HEK293 (cell line): Measurements from ENCODE around the gene PKNOX2.
A peak's percentile ranks its signal among the peaks of the same experiment; 100 is the strongest.

Experiments used
- GLI2 ChIP-seq: fragments of 450-650 bp; formaldehyde crosslinking; IDR thresholded peaks from 2 replicates; pipeline ENCODE4; 2017; ENCODE audit warnings: missing biosample characterization, missing genetic modification characterization, low read depth, borderline replicate concordance
- GLIS2 ChIP-seq: fragments of 450-650 bp; formaldehyde crosslinking; IDR thresholded peaks from 2 replicates; pipeline ENCODE4 v1.5.1; 2016; ENCODE audit warnings: missing biosample characterization, missing genetic modification characterization
- OVOL3 ChIP-seq: fragments of 450-650 bp; formaldehyde crosslinking; IDR thresholded peaks from 2 replicates; pipeline ENCODE4 v1.5.1; 2016; ENCODE audit warnings: missing biosample characterization, missing genetic modification characterization
- PRDM1 ChIP-seq: fragments of 450-650 bp; formaldehyde crosslinking; IDR thresholded peaks from 2 replicates; pipeline ENCODE4; 2016; ENCODE audit warnings: missing biosample characterization, missing genetic modification characterization
- SP7 ChIP-seq: fragments of 450-650 bp; formaldehyde crosslinking; IDR thresholded peaks from 2 replicates; pipeline ENCODE4 v1.5.1; 2016; ENCODE audit warnings: missing biosample characterization, missing genetic modification characterization
- TSHZ1 ChIP-seq: fragments of 450-650 bp; formaldehyde crosslinking; IDR thresholded peaks from 2 replicates; pipeline ENCODE4 v1.5.1; 2016; ENCODE audit warnings: missing biosample characterization, missing genetic modification characterization, borderline replicate concordance
- ZFP37 ChIP-seq: fragments of 450-650 bp; formaldehyde crosslinking; IDR thresholded peaks from 2 replicates; pipeline ENCODE4 v1.5.1; 2016; ENCODE audit warnings: missing biosample characterization, missing genetic modification characterization
- ZNF138 ChIP-seq: fragments of 450-650 bp; formaldehyde crosslinking; IDR thresholded peaks from 2 replicates; pipeline ENCODE4 v1.5.1; 2016; ENCODE audit warnings: missing biosample characterization, missing genetic modification characterization, borderline replicate concordance
- ZNF155 ChIP-seq: fragments of 450-650 bp; formaldehyde crosslinking; IDR thresholded peaks from 2 replicates; pipeline ENCODE4 v1.5.1; 2016; ENCODE audit warnings: missing biosample characterization, missing genetic modification characterization
- ZNF169 ChIP-seq: fragments of 450-650 bp; formaldehyde crosslinking; IDR thresholded peaks from 2 replicates; pipeline ENCODE4 v1.5.1; 2016; ENCODE audit warnings: missing biosample characterization, missing genetic modification characterization
- ZNF18 ChIP-seq: fragments of 450-650 bp; formaldehyde crosslinking; IDR thresholded peaks from 2 replicates; pipeline ENCODE4 v1.5.1; 2016; ENCODE audit warnings: missing biosample characterization, missing genetic modification characterization
- ZNF202 ChIP-seq: fragments of 450-650 bp; formaldehyde crosslinking; IDR thresholded peaks from 2 replicates; pipeline ENCODE4 v1.5.1; 2016; ENCODE audit warnings: missing biosample characterization, missing genetic modification characterization, borderline replicate concordance
- ZNF214 ChIP-seq: fragments of 450-650 bp; formaldehyde crosslinking; IDR thresholded peaks from 2 replicates; pipeline ENCODE4 v1.5.1; 2017; ENCODE audit warnings: missing biosample characterization, mild to moderate bottlenecking, missing genetic modification characterization, borderline replicate concordance
- ZNF366 ChIP-seq: fragments of 450-650 bp; formaldehyde crosslinking; conservative IDR thresholded peaks from 2 replicates; pipeline ENCODE4 v1.5.1; 2016; ENCODE audit warnings: missing biosample characterization, missing genetic modification characterization
- ZNF473 ChIP-seq: fragments of 450-650 bp; formaldehyde crosslinking; IDR thresholded peaks from 2 replicates; pipeline ENCODE4 v1.5.1; 2017; ENCODE audit warnings: missing biosample characterization, missing genetic modification characterization
- ZNF48 ChIP-seq: fragments of 450-650 bp; formaldehyde crosslinking; IDR thresholded peaks from 2 replicates; pipeline ENCODE4 v1.5.1; 2016; ENCODE audit warnings: missing biosample characterization, missing genetic modification characterization
- ZNF664 ChIP-seq: fragments of 450-650 bp; formaldehyde crosslinking; IDR thresholded peaks from 2 replicates; pipeline ENCODE4 v1.5.1; 2016; ENCODE audit warnings: missing biosample characterization, missing genetic modification characterization
- ZNF76 ChIP-seq: fragments of 450-650 bp; formaldehyde crosslinking; IDR thresholded peaks from 2 replicates; pipeline ENCODE4; 2016; ENCODE audit warnings: low read depth, missing biosample characterization, missing genetic modification characterization, borderline replicate concordance
- ZNF776 ChIP-seq: fragments of 450-650 bp; formaldehyde crosslinking; IDR thresholded peaks from 2 replicates; pipeline ENCODE4 v1.5.0; 2017; ENCODE audit warnings: missing biosample characterization, missing genetic modification characterization, borderline replicate concordance
- ZNF791 ChIP-seq: fragments of 450-650 bp; formaldehyde crosslinking; IDR thresholded peaks from 2 replicates; pipeline ENCODE4 v1.5.1; 2016; ENCODE audit warnings: missing biosample characterization, missing genetic modification characterization
- ZSCAN30 ChIP-seq: fragments of 450-650 bp; IDR thresholded peaks from 2 replicates; pipeline ENCODE4 v1.5.1; 2018; ENCODE audit warnings: missing biosample characterization, mild to moderate bottlenecking, missing genetic modification characterization, moderate library complexity
- ZXDB ChIP-seq: fragments of 450-650 bp; formaldehyde crosslinking; IDR thresholded peaks from 2 replicates; pipeline ENCODE4 v1.5.1; 2016; ENCODE audit warnings: missing biosample characterization, missing genetic modification characterization
- TF ChIP-seq, protein P1 (sequence below): fragments of 450-650 bp; formaldehyde crosslinking; IDR thresholded peaks from 2 replicates; pipeline ENCODE4 v1.5.1; 2017; ENCODE audit warnings: missing biosample characterization, missing genetic modification characterization

Gene PKNOX2

GRCh38 chr11:125168918-125169456 is 4.4 kb downstream of the PKNOX2 start (continued):
- no peak for TF ChIP-seq ZNF169 (tag by site-specific recombination)
- TF ChIP-seq ZNF18 (tag by site-specific recombination): no peak
- TF ChIP-seq, protein P1, sequence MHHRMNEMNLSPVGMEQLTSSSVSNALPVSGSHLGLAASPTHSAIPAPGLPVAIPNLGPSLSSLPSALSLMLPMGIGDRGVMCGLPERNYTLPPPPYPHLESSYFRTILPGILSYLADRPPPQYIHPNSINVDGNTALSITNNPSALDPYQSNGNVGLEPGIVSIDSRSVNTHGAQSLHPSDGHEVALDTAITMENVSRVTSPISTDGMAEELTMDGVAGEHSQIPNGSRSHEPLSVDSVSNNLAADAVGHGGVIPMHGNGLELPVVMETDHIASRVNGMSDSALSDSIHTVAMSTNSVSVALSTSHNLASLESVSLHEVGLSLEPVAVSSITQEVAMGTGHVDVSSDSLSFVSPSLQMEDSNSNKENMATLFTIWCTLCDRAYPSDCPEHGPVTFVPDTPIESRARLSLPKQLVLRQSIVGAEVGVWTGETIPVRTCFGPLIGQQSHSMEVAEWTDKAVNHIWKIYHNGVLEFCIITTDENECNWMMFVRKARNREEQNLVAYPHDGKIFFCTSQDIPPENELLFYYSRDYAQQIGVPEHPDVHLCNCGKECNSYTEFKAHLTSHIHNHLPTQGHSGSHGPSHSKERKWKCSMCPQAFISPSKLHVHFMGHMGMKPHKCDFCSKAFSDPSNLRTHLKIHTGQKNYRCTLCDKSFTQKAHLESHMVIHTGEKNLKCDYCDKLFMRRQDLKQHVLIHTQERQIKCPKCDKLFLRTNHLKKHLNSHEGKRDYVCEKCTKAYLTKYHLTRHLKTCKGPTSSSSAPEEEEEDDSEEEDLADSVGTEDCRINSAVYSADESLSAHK (tag by site-specific recombination): peak; percentile 23; the same call in 1 of the 2 replicates
- TF ChIP-seq ZNF138: no peak
- no peak for TF ChIP-seq ZNF473 (tag by site-specific recombination)
- no peak for TF ChIP-seq GLI2
- TF ChIP-seq ZNF664 (tag by site-specific recombination): no peak
- TF ChIP-seq ZNF48 (tag by site-specific recombination): no peak
- peak; percentile 31; the same call in 1 of the 2 replicates for TF ChIP-seq ZXDB (tag by site-specific recombination)
- no peak for TF ChIP-seq ZNF155 (tag by site-specific recombination)
- peak; percentile 47; the same call in 1 of the 2 replicates for TF ChIP-seq OVOL3 (tag by site-specific recombination)
- no peak for TF ChIP-seq ZSCAN30 (tag by site-specific recombination)
- peak; percentile 65 for TF ChIP-seq ZNF366 (tag by site-specific recombination)
- peak; percentile 59; the same call in 1 of the 2 replicates for TF ChIP-seq PRDM1 (tag by site-specific recombination)
- no peak for TF ChIP-seq GLIS2 (tag by site-specific recombination)
- TF ChIP-seq SP7 (tag by site-specific recombination): no peak
- TF ChIP-seq TSHZ1 (tag by site-specific recombination): no peak
- TF ChIP-seq ZNF76 (tag by site-specific recombination): no peak
- no peak for TF ChIP-seq ZNF202 (tag by site-specific recombination)
- no peak for TF ChIP-seq ZNF791 (tag by site-specific recombination)
- no peak for TF ChIP-seq ZNF776 (tag by site-specific recombination)
- TF ChIP-seq ZFP37 (tag by site-specific recombination): no peak
- TF ChIP-seq ZNF214 (tag by site-specific recombination): no peak
